ENCODE results near the gene SYNCRIP. TPM values are rescaled to one million over a fixed set of nuclear protein-coding genes. Genes with fewer than 3 reads are reported as not detected.

Gene SYNCRIP
- total RNA-seq, 1 experiment from 2014 or later: 221 TPM

GRCh38 chr6:85680388-85680787, 37.7 kb upstream of the SYNCRIP start:
- no TSS peak for BruUV-seq (replicated peaks)
- H3K4me3 ChIP-seq (ENCODE audit: low read depth, low read length, poor library complexity, severe bottlenecking): peak overlapping the region; percentile 72

GRCh38 chr6:85679445-85680123, 36.9 kb upstream of the SYNCRIP start:
- TF ChIP-seq EZH2 (IDR thresholded peaks at IDR 0.05; ENCODE audit: borderline replicate concordance, low read depth, low read length, poor library complexity, severe bottlenecking) (no peak), CTCF (conservative IDR thresholded peaks at IDR 0.05; ENCODE audit: low read depth, low read length) (no peak)
- Histone ChIP-seq H3K4me3 (ENCODE audit: low read depth, low read length, poor library complexity, severe bottlenecking) (peak overlapping the region; percentile 72), H3K27ac (ENCODE audit: low read depth, low read length, poor library complexity, severe bottlenecking) (peak overlapping the region; percentile 98), H3K4me1 (ENCODE audit: insufficient read depth, low read length, poor library complexity, severe bottlenecking) (peaks cover 11% of the 10 kb centered on the region), H3K27me3 (replicated peaks; ENCODE audit: insufficient read depth, low read depth, low read length, poor library complexity) (no peaks in the 10 kb centered on the region), H3K9me3 (ENCODE audit: low read depth, low read length, poor library complexity, severe bottlenecking) (no peaks in the 10 kb centered on the region), H3K36me3 (ENCODE audit: insufficient read depth, low read length, poor library complexity, severe bottlenecking) (peaks cover 32% of the 10 kb centered on the region)
- ChIA-PET CTCF (no interaction called here), POLR2A (ENCODE audit: low non-redundant PET) (interaction anchor here (0.6 to 1.8 kb wide), 4 partner anchors 14 to 50 kb away, joined by 3 to 37 read pairs (median 4); partner anchors contain the start of gene SYNCRIP)
- no peak for DNase-seq (ENCODE audit: low spot score)
- BruUV-seq (replicated peaks): TSS peak; percentile 68
- intact Hi-C loops (cut with micrococcal nuclease; ENCODE audit: unreplicated experiment): loop anchor here (10.0 kb wide), 1 partner anchor 215 kb away; no protein-coding TSS in a partner anchor

More at GRCh38 chr6:85680388-85680787, 37.7 kb upstream of the SYNCRIP start:
- intact Hi-C loops (cut with micrococcal nuclease; ENCODE audit: unreplicated experiment): no loop called here
- DNase-seq (ENCODE audit: low spot score): no peak
- no peak for TF ChIP-seq CTCF (conservative IDR thresholded peaks at IDR 0.05; ENCODE audit: low read depth, low read length)
- TF ChIP-seq EZH2 (IDR thresholded peaks at IDR 0.05; ENCODE audit: borderline replicate concordance, low read depth, low read length, poor library complexity, severe bottlenecking): no peak
- CTCF ChIA-PET: no interaction called here
- Histone ChIP-seq H3K36me3 (ENCODE audit: insufficient read depth, low read length, poor library complexity, severe bottlenecking) (peaks cover 24% of the 10 kb centered on the region), H3K27me3 (replicated peaks; ENCODE audit: insufficient read depth, low read depth, low read length, poor library complexity) (no peaks in the 10 kb centered on the region), H3K27ac (ENCODE audit: low read depth, low read length, poor library complexity, severe bottlenecking) (peak overlapping the region; percentile 98), H3K9me3 (ENCODE audit: low read depth, low read length, poor library complexity, severe bottlenecking) (no peaks in the 10 kb centered on the region), H3K4me1 (ENCODE audit: insufficient read depth, low read length, poor library complexity, severe bottlenecking) (peaks cover 8% of the 10 kb centered on the region)
- POLR2A ChIA-PET (ENCODE audit: low non-redundant PET): no interaction called here

GRCh38 chr6:85678602-85679444, 36.1 kb upstream of the SYNCRIP start:
- no TSS peak for BruUV-seq (replicated peaks)
- POLR2A ChIA-PET (ENCODE audit: low non-redundant PET): interaction anchor here (0.6 to 1.8 kb wide), 5 partner anchors 15 to 83 kb away, joined by 3 to 37 read pairs (median 4); partner anchors contain the start of gene SYNCRIP
- peaks cover 40% of the 10 kb centered on the region for H3K36me3 ChIP-seq (ENCODE audit: insufficient read depth, low read length, poor library complexity, severe bottlenecking)
- peaks cover 11% of the 10 kb centered on the region for H3K4me1 ChIP-seq (ENCODE audit: insufficient read depth, low read length, poor library complexity, severe bottlenecking)
- TF ChIP-seq EZH2 (IDR thresholded peaks at IDR 0.05; ENCODE audit: borderline replicate concordance, low read depth, low read length, poor library complexity, severe bottlenecking): no peak
- no peak for TF ChIP-seq CTCF (conservative IDR thresholded peaks at IDR 0.05; ENCODE audit: low read depth, low read length)
- H3K27me3 ChIP-seq (replicated peaks; ENCODE audit: insufficient read depth, low read depth, low read length, poor library complexity): no peaks in the 10 kb centered on the region
- peak overlapping the region; percentile 72 for H3K4me3 ChIP-seq (ENCODE audit: low read depth, low read length, poor library complexity, severe bottlenecking)
- intact Hi-C loops (cut with micrococcal nuclease; ENCODE audit: unreplicated experiment): loop anchor here (1.0 to 10.0 kb wide), 2 partner anchors 36 to 214 kb away; no protein-coding TSS in a partner anchor
- peak; percentile 99 for DNase-seq (ENCODE audit: low spot score)
- H3K27ac ChIP-seq (ENCODE audit: low read depth, low read length, poor library complexity, severe bottlenecking): peak overlapping the region; percentile 98
- CTCF ChIA-PET: no interaction called here
- no peaks in the 10 kb centered on the region for H3K9me3 ChIP-seq (ENCODE audit: low read depth, low read length, poor library complexity, severe bottlenecking)
